ENCODE measurements around the gene ARID1B.

The ARID1B gene

DNA sequence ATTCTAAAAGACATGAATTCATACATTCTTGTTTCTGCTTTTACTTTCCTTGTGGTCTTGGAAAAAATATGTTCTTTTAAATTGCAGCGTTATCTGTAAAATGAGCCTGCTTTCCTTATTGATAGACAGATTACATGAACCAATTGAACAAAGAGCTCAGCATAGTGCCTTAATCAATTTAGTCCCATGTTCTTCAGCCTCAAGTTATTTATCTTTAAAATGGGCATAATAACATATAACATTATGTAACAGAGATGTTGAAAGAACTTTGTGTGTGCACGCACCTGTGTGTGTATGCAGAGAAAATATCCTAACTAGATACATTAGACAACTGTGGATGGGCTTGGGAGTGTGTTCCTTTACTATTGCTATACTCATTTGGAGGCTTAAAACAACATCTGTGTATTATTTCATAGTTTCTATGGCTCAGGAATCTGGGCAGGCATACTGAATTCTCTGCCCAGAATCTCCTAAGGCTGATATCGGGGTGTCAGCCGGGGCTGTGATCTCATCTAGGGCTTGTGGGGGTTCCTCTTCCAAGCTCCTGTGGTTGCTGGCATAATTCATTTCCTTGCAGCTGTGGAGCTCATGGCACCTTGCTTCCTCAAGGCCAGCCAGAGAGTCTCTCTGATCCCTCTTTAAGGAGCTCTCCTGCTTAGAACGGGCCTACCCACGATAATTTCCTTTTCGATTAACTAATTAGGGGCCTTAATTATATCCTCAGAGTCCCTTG is 194.1 kb downstream of the ARID1B start:
- TF ChIP-seq, protein P1, sequence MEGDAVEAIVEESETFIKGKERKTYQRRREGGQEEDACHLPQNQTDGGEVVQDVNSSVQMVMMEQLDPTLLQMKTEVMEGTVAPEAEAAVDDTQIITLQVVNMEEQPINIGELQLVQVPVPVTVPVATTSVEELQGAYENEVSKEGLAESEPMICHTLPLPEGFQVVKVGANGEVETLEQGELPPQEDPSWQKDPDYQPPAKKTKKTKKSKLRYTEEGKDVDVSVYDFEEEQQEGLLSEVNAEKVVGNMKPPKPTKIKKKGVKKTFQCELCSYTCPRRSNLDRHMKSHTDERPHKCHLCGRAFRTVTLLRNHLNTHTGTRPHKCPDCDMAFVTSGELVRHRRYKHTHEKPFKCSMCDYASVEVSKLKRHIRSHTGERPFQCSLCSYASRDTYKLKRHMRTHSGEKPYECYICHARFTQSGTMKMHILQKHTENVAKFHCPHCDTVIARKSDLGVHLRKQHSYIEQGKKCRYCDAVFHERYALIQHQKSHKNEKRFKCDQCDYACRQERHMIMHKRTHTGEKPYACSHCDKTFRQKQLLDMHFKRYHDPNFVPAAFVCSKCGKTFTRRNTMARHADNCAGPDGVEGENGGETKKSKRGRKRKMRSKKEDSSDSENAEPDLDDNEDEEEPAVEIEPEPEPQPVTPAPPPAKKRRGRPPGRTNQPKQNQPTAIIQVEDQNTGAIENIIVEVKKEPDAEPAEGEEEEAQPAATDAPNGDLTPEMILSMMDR (conservative IDR thresholded peaks at IDR 0.05; ENCODE audit: low read depth, low read length): no peak
- DNase-seq (ENCODE audit: low read depth): no peak
- H3K4me3 ChIP-seq (ENCODE audit: low read depth, low read length): no peak overlapping the region

DNA sequence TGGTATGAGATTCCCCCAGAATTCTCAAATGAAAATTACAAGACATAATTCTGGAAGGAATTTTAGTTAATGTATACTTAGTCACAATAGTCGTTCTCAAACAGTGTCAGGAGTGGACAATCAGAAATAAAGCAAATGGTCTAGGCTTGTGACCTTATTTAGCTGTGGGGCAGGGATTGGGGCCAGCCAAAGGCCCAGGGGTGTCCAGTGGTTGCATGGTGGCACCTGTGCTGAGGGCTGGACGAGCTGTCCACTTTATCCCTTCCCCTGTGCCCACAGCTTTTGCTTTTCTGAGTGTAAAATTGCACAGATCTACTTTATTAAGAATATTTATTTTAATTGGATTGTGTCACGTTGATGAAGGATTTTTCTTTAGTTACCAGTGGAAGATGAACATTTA is 195.0 kb downstream of the ARID1B start:
- TF ChIP-seq, protein P1 (conservative IDR thresholded peaks at IDR 0.05; ENCODE audit: low read depth, low read length): no peak
- H3K4me3 ChIP-seq (ENCODE audit: low read depth, low read length): no peak overlapping the region
- DNase-seq (ENCODE audit: low read depth): no peak

DNA sequence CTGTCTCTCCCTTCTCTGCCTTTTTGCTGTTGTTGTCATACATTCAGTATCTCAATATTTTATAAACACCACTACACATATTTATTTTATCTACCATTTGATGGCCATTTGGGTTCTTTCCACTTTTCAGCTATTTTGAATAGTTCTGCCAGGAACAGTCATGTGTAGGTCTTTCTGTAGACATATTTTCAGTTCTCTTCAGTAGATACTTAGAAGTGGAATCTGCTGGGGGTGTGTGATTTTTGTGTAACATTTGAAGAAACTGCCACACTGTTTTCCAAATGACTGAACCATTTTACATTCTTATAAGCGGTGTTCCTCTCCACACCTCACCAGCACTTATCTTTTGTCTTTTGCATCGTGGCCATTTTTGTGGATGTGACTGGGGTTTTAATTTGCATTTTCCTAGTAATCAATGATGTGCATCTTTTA is 197.7 kb downstream of the ARID1B start:
- no peak overlapping the region for H3K4me3 ChIP-seq (ENCODE audit: low read depth, low read length)
- DNase-seq (ENCODE audit: low read depth): no peak
- TF ChIP-seq, protein P1 (conservative IDR thresholded peaks at IDR 0.05; ENCODE audit: low read depth, low read length): no peak

DNA sequence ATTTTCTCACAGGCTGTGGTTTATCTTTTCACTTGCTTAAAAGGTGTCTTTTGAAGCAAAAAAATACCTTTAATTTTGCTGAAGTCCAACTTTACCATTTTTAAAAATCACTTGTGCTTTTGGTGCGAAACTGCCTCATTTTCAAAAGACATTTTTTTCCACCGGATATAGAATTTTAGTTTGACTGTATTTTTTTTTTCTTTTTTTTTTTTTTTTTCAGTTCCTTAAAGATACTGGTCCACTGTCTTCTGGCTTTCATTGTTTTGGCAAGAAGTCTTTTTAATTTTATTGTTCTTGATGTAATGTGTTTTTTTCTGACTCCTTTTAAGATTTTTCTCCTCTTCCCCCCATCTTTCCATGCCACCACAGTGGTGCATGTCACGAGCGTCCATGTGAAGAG is 198.2 kb downstream of the ARID1B start:
- no peak overlapping the region for H3K4me3 ChIP-seq (ENCODE audit: low read depth, low read length)
- DNase-seq (ENCODE audit: low read depth): no peak
- TF ChIP-seq, protein P1 (conservative IDR thresholded peaks at IDR 0.05; ENCODE audit: low read depth, low read length): no peak

DNA sequence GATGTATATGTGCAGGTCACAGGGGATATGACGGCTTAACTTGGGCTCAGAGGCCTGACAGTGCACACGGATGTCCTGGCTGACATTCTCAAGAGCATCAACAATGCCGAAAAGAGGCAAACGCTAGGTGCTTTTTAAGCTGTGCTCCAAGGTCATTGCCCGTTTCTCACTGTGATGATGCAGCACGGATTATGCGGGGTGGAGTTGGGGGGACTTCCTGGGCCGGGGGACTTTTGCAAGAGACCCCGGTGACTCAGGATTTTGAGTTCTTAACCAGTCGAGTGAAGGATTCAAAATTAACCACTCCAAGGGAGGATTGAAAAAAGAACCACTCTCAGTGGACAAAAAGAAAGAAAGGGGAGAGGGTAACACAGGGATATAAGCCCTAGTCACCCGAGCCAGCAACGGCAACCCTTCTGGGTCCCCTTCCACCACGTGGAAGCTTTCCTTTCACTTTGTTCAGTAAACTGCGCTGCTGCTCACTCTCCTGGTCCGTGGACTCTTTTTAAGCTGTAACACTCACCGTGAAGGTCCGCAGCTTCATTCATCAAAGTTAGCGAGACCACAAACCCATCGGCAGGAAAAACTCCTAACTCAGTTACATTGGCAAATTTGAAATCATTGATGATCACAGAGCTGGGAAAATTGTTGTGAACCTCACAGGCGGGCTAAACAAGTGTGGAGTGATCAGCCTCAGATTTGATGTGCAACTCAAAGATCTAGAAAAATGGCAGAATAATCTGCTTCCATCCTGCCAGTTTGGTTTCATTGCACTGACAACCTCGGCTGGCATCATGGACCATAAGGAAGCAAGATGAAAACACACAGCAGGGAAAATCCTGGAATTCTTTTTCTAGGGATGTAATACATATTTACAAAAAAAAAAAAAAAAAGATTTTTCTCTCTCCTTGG is 199.3 kb downstream of the ARID1B start:
- TF ChIP-seq, protein P1 (conservative IDR thresholded peaks at IDR 0.05; ENCODE audit: low read depth, low read length): no peak
- DNase-seq (ENCODE audit: low read depth): no peak
- peak overlapping the region; percentile 32 for H3K4me3 ChIP-seq (ENCODE audit: low read depth, low read length)

DNA sequence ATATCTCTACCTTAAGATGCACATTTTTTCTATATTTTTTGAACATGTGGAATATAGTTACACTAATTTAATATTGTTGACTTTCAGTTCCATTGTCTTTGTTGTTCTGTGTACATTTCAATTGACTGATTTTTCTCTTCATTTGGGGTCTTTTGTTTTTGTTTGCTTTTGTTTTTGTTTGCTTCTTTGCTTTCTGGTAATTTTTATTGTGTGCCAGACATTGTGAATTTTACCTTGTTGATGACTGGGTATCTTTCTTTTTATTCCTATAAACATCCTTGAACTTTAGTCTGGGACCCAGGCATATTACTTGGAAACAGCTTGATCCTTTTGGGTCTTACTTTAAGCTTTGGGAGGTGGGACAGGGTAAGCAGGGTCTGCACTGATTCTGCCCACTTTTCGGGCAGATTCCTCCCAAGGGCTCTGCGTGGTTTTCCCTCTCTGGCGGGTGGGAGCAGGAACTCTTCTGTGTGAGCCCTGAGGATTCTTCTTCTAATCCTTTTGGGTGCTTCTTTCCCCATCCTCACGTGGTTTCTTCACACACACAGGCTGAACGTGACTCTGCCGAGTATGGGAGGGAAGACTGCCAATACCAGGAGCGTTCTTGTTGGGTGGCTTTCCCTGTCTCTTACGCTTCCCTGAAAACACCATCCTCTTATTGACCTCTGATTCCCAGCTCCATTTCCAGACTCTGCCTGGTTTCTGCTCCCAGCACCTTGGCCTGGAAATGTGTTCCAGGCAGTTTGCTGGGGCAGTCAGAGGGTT is 200.5 kb downstream of the ARID1B start:
- TF ChIP-seq, protein P1 (conservative IDR thresholded peaks at IDR 0.05; ENCODE audit: low read depth, low read length): no peak
- H3K4me3 ChIP-seq (ENCODE audit: low read depth, low read length): no peak overlapping the region
- peak; percentile 33 for DNase-seq (ENCODE audit: low read depth)

All from choroid plexus epithelial cell (primary cell).